ENCODE measurements around the gene UBA52. TPM values are rescaled to one million over a fixed set of nuclear protein-coding genes. Genes with fewer than 3 reads are reported as not detected.

Gene UBA52
- total and polyA plus RNA-seq, 11 donors = 336 to 944 (median 716) TPM

GRCh38 chr19:18612772-18613588 lies 41.3 kb downstream of the UBA52 start, which contains the start of gene TMEM59L:
TSS of gene TMEM59L (plus strand) at chr19:18612870. CDS start at chr19:18612959, 89 bp downstream.
- no peak for TF ChIP-seq POLR2A (IDR thresholded peaks at IDR 0.05)
- no peak for TF ChIP-seq CTCF (IDR thresholded peaks at IDR 0.05)
- 2 to 3% (median 2%) methylated on average over 41 to 70 of the region's 70 CpGs for WGBS, 4 donors
- Histone ChIP-seq H3K27ac (no peak within 1 kb of the TSS), H3K9me3 (no peaks in the 10 kb centered on the region), H3K36me3 (no peaks in the 10 kb centered on the region), H3K4me3 (peak within 1 kb of the TSS; percentile 12 to 66 (median 50)), H3K27me3 (peaks cover 46 to 84% (median 65%) of the 10 kb centered on the region in 9 donors), H3K4me1 (peaks cover 0 to 35% (median 24%) of the 10 kb centered on the region in 12 donors)
- ATAC-seq = peak in 2 of 4 donors; percentile 31 to 52
- DNase-seq = peak in 1 of 5 donors; percentile 51
- intact Hi-C loops (cut with DNase I) = no loop called here

- DNase-seq = no peak
- Histone ChIP-seq H3K27ac (no peak overlapping the region), H3K9me3 (no peaks in the 10 kb centered on the region), H3K27me3 (peaks cover 38 to 77% (median 58%) of the 10 kb centered on the region in 9 donors), H3K4me1 (peaks cover 0 to 33% (median 24%) of the 10 kb centered on the region in 12 donors), H3K4me3 (no peak overlapping the region), H3K36me3 (no peaks in the 10 kb centered on the region)
- TF ChIP-seq POLR2A (IDR thresholded peaks at IDR 0.05) = no peak
- TF ChIP-seq CTCF (IDR thresholded peaks at IDR 0.05) = no peak
- WGBS, 4 donors = 25 to 32% (median 27%) methylated on average over 11 to 23 of the region's 23 CpGs
- ATAC-seq = no peak
- intact Hi-C loops (cut with DNase I) = no loop called here
These were observed 42.1 kb downstream of the UBA52 start for GRCh38 chr19:18613589-18614234.

- peaks cover 25 to 54% (median 35%) of the 10 kb centered on the region in 9 donors for H3K27me3 ChIP-seq
- H3K9me3 ChIP-seq = no peaks in the 10 kb centered on the region
- no peak overlapping the region for H3K4me3 ChIP-seq
- ATAC-seq (no peak), DNase-seq (no peak)
- no peaks in the 10 kb centered on the region for H3K36me3 ChIP-seq
- H3K27ac ChIP-seq = no peak overlapping the region
- intact Hi-C loops (cut with DNase I) = no loop called here
- 90 to 100% (median 92%) methylated on average over 3 of the region's 3 CpGs for WGBS, 4 donors
- H3K4me1 ChIP-seq = peaks cover 0 to 26% (median 19%) of the 10 kb centered on the region in 12 donors
- TF ChIP-seq POLR2A (IDR thresholded peaks at IDR 0.05) (no peak), CTCF (IDR thresholded peaks at IDR 0.05) (no peak)
These were observed 44.4 kb downstream of the UBA52 start for GRCh38 chr19:18616023-18616422.

- intact Hi-C loops (cut with DNase I) = no loop called here
- DNase-seq (no peak), ATAC-seq (no peak)
- no peak overlapping the region for H3K27ac ChIP-seq
- peaks cover 14 to 38% (median 21%) of the 10 kb centered on the region in 9 donors for H3K27me3 ChIP-seq
- peaks cover 0 to 11% (median 5%) of the 10 kb centered on the region in 12 donors for H3K4me1 ChIP-seq
- H3K9me3 ChIP-seq = no peaks in the 10 kb centered on the region
- no peak overlapping the region for H3K4me3 ChIP-seq
- no peaks in the 10 kb centered on the region for H3K36me3 ChIP-seq
- TF ChIP-seq CTCF (IDR thresholded peaks at IDR 0.05) (no peak), POLR2A (IDR thresholded peaks at IDR 0.05) (no peak)
These were observed 45.9 kb downstream of the UBA52 start for GRCh38 chr19:18617562-18617961.
